H1 (cell line): ENCODE data around the gene TECR. TPM values are rescaled to one million over a fixed set of nuclear protein-coding genes. Genes with fewer than 3 reads are reported as not detected.

Source experiments
- CTCF ChIA-PET: fragments of 300-600 bp; sonication (Branson Sonifier 250); formaldehyde crosslinking; loops from one replicate; lab custom pipeline; 2021; ENCODE audit not compliant: partially characterized antibody; lab: Charles Lee
- POLR2A ChIA-PET: fragments of 300-600 bp; sonication (Branson Sonifier 250); formaldehyde crosslinking; loops from one replicate; lab custom pipeline; 2021; ENCODE audit warnings: inconsistent platforms; ENCODE audit not compliant: partially characterized antibody; lab: Charles Lee
- DNase-seq, 2 experiments: peaks; one replicate each; pipeline versions ENCODE4 v3.0.0 to v3.0.0-alpha.2; 2010 to 2022; ENCODE audit warnings: low spot score in 2 of 2, low read depth in 1 of 2, mixed read lengths in 1 of 2
- FAIRE-seq: peaks from 2 replicates; lab custom pipeline; 2011; peaks lifted over from hg19 to GRCh38; lab: Jason Lieb, UNC
- H2AFZ ChIP-seq: 2 replicates; pipeline ENCODE4 v1.8.1; 2012; ENCODE audit warnings: low read length, inconsistent platforms
- H2AK5ac ChIP-seq: 2 replicates; pipeline ENCODE4 v1.6.1; 2013; ENCODE audit warnings: low read depth, low read length
- H2BK120ac ChIP-seq: replicated peaks from 2 replicates; pipeline ENCODE3; 2013; ENCODE audit warnings: low read depth, low read length, inconsistent platforms
- H2BK12ac ChIP-seq: 2 replicates; pipeline ENCODE4 v1.6.1; 2013; ENCODE audit warnings: low read depth, low read length
- H2BK15ac ChIP-seq: 2 replicates; pipeline ENCODE4 v1.6.1; 2013; ENCODE audit warnings: low read length
- H2BK20ac ChIP-seq: 2 replicates; pipeline ENCODE4 v1.6.1; 2013; ENCODE audit warnings: low read length
- H2BK5ac ChIP-seq: 2 replicates; pipeline ENCODE4 v1.6.1; 2013; ENCODE audit warnings: low read depth, low read length
- H3K14ac ChIP-seq: 2 replicates; pipeline ENCODE4 v1.6.1; 2013; ENCODE audit warnings: inconsistent platforms; ENCODE audit not compliant: insufficient read length
- H3K18ac ChIP-seq: 2 replicates; pipeline ENCODE4 v1.6.1; 2013; ENCODE audit warnings: low read length; ENCODE audit errors: extremely low read depth
- H3K23ac ChIP-seq: 2 replicates; pipeline ENCODE4 v1.6.1; 2013; ENCODE audit warnings: inconsistent platforms; ENCODE audit not compliant: insufficient read length
- H3K23me2 ChIP-seq: 2 replicates; pipeline ENCODE4 v1.6.1; 2013; ENCODE audit warnings: low read depth, low read length
- H3K27ac ChIP-seq: 2 replicates; pipeline ENCODE4 v1.6.1; 2011; ENCODE audit warnings: low read depth, low read length, inconsistent platforms
- H3K27me3 ChIP-seq, 4 experiments: replicated peaks in 1 of 4; 1 replicate in 1 of 4; 2 replicates in 3 of 4; pipeline versions ENCODE4 v1.6.1 to v1.8.1; 2011 to 2013; ENCODE audit warnings: low read length in 3 of 4, mild to moderate bottlenecking in 3 of 4, inconsistent platforms in 2 of 4, mixed read lengths in 2 of 4, moderate library complexity in 1 of 4; ENCODE audit not compliant: control insufficient read depth in 3 of 4, insufficient read depth in 3 of 4; ENCODE audit errors: extremely low read depth in 1 of 4
- H3K36me3 ChIP-seq, 4 experiments: 2 replicates each; pipeline versions ENCODE4 v1.6.1 to v1.8.1; 2011 to 2013; ENCODE audit warnings: mild to moderate bottlenecking in 4 of 4, low read length in 3 of 4, moderate library complexity in 2 of 4, control low read depth in 1 of 4, inconsistent platforms in 1 of 4; ENCODE audit not compliant: insufficient read depth in 4 of 4, control insufficient read depth in 2 of 4
- H3K4ac ChIP-seq: replicated peaks from 2 replicates; pipeline ENCODE3; 2013; ENCODE audit warnings: low read length, low read depth, mixed read lengths, inconsistent platforms; ENCODE audit not compliant: insufficient read length
- H3K4me1 ChIP-seq, 4 experiments: replicated peaks in 1 of 4; 1 replicate in 1 of 4; 2 replicates in 3 of 4; pipeline versions ENCODE4 v1.6.1 to v1.8.1; 2011 to 2013; ENCODE audit warnings: low read length in 3 of 4, inconsistent platforms in 2 of 4, mixed read lengths in 1 of 4; ENCODE audit not compliant: insufficient read depth in 4 of 4, control insufficient read depth in 3 of 4
- H3K4me2 ChIP-seq, 2 experiments: 2 replicates each; pipeline versions ENCODE4 v1.6.1 to v1.8.1; 2011 to 2013; ENCODE audit warnings: low read depth in 2 of 2, low read length in 2 of 2, control low read depth in 1 of 2, inconsistent platforms in 1 of 2, mild to moderate bottlenecking in 1 of 2; ENCODE audit not compliant: insufficient read depth in 1 of 2
- H3K4me3 ChIP-seq, 4 experiments: fragments of 200-600, 300-600 bp in 1 of 4; sonication (generic), shearing (Covaris generic), sonication (Bioruptor Twin) in 1 of 4; 2 replicates each; pipeline versions ENCODE4 v1.5.1 to v1.8.1; 2011 to 2016; ENCODE audit warnings: low read length in 4 of 4, low read depth in 3 of 4, control low read depth in 2 of 4, inconsistent platforms in 2 of 4, mild to moderate bottlenecking in 2 of 4, mixed read lengths in 1 of 4, moderate library complexity in 1 of 4; ENCODE audit not compliant: insufficient read depth in 2 of 4; ENCODE audit errors: extremely low read depth in 1 of 4
- H3K56ac ChIP-seq: replicated peaks from 2 replicates; pipeline ENCODE3; 2013; ENCODE audit warnings: low read depth, mild to moderate bottlenecking, mixed read lengths, low read length, inconsistent platforms; ENCODE audit not compliant: insufficient read length
- H3K79me1 ChIP-seq: 2 replicates; pipeline ENCODE4 v1.6.1; 2013; ENCODE audit warnings: low read depth, low read length, control low read depth
- H3K79me2 ChIP-seq, 2 experiments: 2 replicates each; pipeline versions ENCODE4 v1.6.1 to v1.8.1; 2012 to 2013; ENCODE audit warnings: low read length in 2 of 2, mild to moderate bottlenecking in 2 of 2, inconsistent platforms in 1 of 2; ENCODE audit not compliant: insufficient read depth in 2 of 2, control insufficient read depth in 1 of 2
- H3K9ac ChIP-seq, 4 experiments: replicated peaks in 1 of 4; 1 replicate in 1 of 4; 2 replicates in 3 of 4; pipeline versions ENCODE4 v1.6.1 to v1.8.1; 2011 to 2013; ENCODE audit warnings: low read depth in 3 of 4, low read length in 3 of 4, control low read depth in 2 of 4, mild to moderate bottlenecking in 2 of 4, moderate library complexity in 2 of 4, inconsistent platforms in 1 of 4; ENCODE audit errors: extremely low read depth in 1 of 4
- H3K9me3 ChIP-seq, 2 experiments: 2 replicates each; pipeline versions ENCODE4 v1.6.1 to v1.8.1; 2012 to 2013; ENCODE audit warnings: mild to moderate bottlenecking in 2 of 2, moderate library complexity in 2 of 2, control low read depth in 1 of 2, inconsistent platforms in 1 of 2, low read depth in 1 of 2, low read length in 1 of 2, mixed read lengths in 1 of 2; ENCODE audit not compliant: insufficient read depth in 2 of 2
- H4K20me1 ChIP-seq, 2 experiments: replicated peaks in 1 of 2; 2 replicates each; pipeline versions ENCODE3 to v1.8.1; 2011 to 2013; ENCODE audit warnings: inconsistent platforms in 2 of 2, low read length in 2 of 2, mild to moderate bottlenecking in 1 of 2; ENCODE audit not compliant: insufficient read depth in 2 of 2, control insufficient read depth in 1 of 2
- H4K5ac ChIP-seq: 2 replicates; pipeline ENCODE4 v1.6.1; 2013; ENCODE audit warnings: low read length, low read depth, mixed read lengths, inconsistent platforms; ENCODE audit not compliant: insufficient read length
- H4K8ac ChIP-seq: 2 replicates; pipeline ENCODE4 v1.8.0; 2013; ENCODE audit warnings: mild to moderate bottlenecking, moderate library complexity, low read length, inconsistent platforms; ENCODE audit not compliant: insufficient read depth; ENCODE audit errors: extremely low read depth
- H4K91ac ChIP-seq: replicated peaks from 2 replicates; pipeline ENCODE3; 2013; ENCODE audit warnings: low read length, mixed read lengths, inconsistent platforms; ENCODE audit not compliant: insufficient read length
- RXRA ChIP-seq: IDR thresholded peaks from 2 replicates; pipeline ENCODE4 v1.6.1; 2011; ENCODE audit warnings: low read depth, mild to moderate bottlenecking, low read length, moderate library complexity; ENCODE audit not compliant: insufficient read depth
- WGBS, 2 experiments: shearing (Covaris generic) in 1 of 2; methylation state at CpG; one replicate each; pipeline versions ENCODE4 v1.1.6 to v1.1.7; 2013 to 2015; ENCODE audit warnings: low lambda C conversion rate in 2 of 2, mixed read lengths in 2 of 2, inconsistent platforms in 1 of 2, low coverage in 1 of 2, missing lambda C conversion rate in 1 of 2; ENCODE audit not compliant: insufficient replicate concordance in 2 of 2, insufficient coverage in 1 of 2, insufficient read length in 1 of 2; ENCODE audit errors: extremely low coverage in 1 of 2, missing lambda C conversion rate in 1 of 2; 5-methylcytosine and 5-hydroxymethylcytosine counted together
- polyA plus RNA-seq, 7 experiments: library from polyadenylated mRNA; depleted of rRNA in 3 of 7; stranded (reverse) in 5 of 7; unstranded in 2 of 7; fragments of >200 nt in 5 of 7; fragments of 200-250 nt in 2 of 7; gene quantifications; 1 replicate in 5 of 7; 2 replicates in 1 of 7; 4 replicates in 1 of 7; pipeline versions ENCODE4 v1.2.1 to v1.2.3, GENCODE V29; 2011 to 2013; ENCODE audit warnings: missing spikeins in 2 of 7, mixed read lengths in 2 of 7
- total RNA-seq: library from RNA; stranded (reverse); fragmentation: NEBNext Ultra II Directional; extraction: Animal tissue kit (Norgen Biotek cat#: 25700); gene quantifications from 2 replicates; pipeline ENCODE4 v1.2.1, GENCODE V29; 2021

Gene TECR
- total and polyA plus RNA-seq, 2 of the 8 experiments (the other 6 are each of a cell fraction or from before 2014, with no cell fraction given): 172 to 405 TPM

GRCh38 chr19:14575428-14575980, 46.1 kb downstream of the TECR start:
- FAIRE-seq (no peak), DNase-seq (no peak)
- Histone ChIP-seq H3K56ac (no peak overlapping the region), H3K79me1 (no peaks in the 10 kb centered on the region), H3K14ac (no peak overlapping the region), H3K4me2 (no peak overlapping the region), H3K18ac (no peak overlapping the region), H2AK5ac (no peak overlapping the region), H3K4ac (no peak overlapping the region), H3K9me3 (no peaks in the 10 kb centered on the region), H3K4me1 (peaks cover 0 to 4% (median 2%) of the 10 kb centered on the region in 4 experiments; a peak in 3 of 7 replicates), H4K8ac (no peak overlapping the region), H3K27me3 (no peaks in the 10 kb centered on the region), H3K36me3 (no peaks in the 10 kb centered on the region), H3K23me2 (no peaks in the 10 kb centered on the region; the same call in 1 of the 2 replicates), H4K5ac (no peak overlapping the region), H3K9ac (no peak overlapping the region), H3K79me2 (peaks cover 0 to 12% of the 10 kb centered on the region in 2 experiments; a peak in 2 of 4 replicates), H2BK15ac (no peak overlapping the region), H4K20me1 (no peaks in the 10 kb centered on the region), H2BK20ac (no peak overlapping the region), H3K4me3 (no peak overlapping the region), H3K27ac (no peak overlapping the region), H4K91ac (no peak overlapping the region), H3K23ac (no peak overlapping the region), H2AFZ (no peak overlapping the region), H2BK5ac (no peak overlapping the region), H2BK120ac (no peak overlapping the region), H2BK12ac (no peak overlapping the region)
- no peak for TF ChIP-seq RXRA
- ChIA-PET CTCF (interaction anchor here (1.7 to 10.8 kb wide), 3 partner anchors 95 to 201 kb away, joined by 4 to 149 read pairs (median 7); partner anchors contain the start of gene ZNF333), POLR2A (no interaction called here)
- WGBS, 2 experiments: 82% methylated on average over 6 of the region's 6 CpGs; no CpG with 5 or more reads in 1 of the 2 experiments
